ENCODE results near the gene CIDEB. TPM values are rescaled to one million over a fixed set of nuclear protein-coding genes. Genes with fewer than 3 reads are reported as not detected.
A peak's percentile ranks its signal among the peaks of the same experiment; 100 is the strongest.

CIDEB gene
- total and polyA plus RNA-seq, 2 of the 13 experiments (the other 11 are each of a cell fraction or from before 2014, with no cell fraction given) = 35.8 to 110 TPM

DNA sequence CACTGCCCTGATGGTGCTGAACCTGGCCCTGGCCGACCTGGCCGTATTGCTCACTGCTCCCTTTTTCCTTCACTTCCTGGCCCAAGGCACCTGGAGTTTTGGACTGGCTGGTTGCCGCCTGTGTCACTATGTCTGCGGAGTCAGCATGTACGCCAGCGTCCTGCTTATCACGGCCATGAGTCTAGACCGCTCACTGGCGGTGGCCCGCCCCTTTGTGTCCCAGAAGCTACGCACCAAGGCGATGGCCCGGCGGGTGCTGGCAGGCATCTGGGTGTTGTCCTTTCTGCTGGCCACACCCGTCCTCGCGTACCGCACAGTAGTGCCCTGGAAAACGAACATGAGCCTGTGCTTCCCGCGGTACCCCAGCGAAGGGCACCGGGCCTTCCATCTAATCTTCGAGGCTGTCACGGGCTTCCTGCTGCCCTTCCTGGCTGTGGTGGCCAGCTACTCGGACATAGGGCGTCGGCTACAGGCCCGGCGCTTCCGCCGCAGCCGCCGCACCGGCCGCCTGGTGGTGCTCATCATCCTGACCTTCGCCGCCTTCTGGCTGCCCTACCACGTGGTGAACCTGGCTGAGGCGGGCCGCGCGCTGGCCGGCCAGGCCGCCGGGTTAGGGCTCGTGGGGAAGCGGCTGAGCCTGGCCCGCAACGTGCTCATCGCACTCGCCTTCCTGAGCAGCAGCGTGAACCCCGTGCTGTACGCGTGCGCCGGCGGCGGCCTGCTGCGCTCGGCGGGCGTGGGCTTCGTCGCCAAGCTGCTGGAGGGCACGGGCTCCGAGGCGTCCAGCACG is 8.2 kb upstream of the CIDEB start (continued):
- no peak for TF ChIP-seq ZFP82 (CRISPR knock-in tag; IDR thresholded peaks at IDR 0.05; ENCODE audit: borderline replicate concordance)
- peak; percentile 79 for TF ChIP-seq KMT2B (CRISPR knock-in tag; IDR thresholded peaks at IDR 0.05)
- TF ChIP-seq, protein P1, sequence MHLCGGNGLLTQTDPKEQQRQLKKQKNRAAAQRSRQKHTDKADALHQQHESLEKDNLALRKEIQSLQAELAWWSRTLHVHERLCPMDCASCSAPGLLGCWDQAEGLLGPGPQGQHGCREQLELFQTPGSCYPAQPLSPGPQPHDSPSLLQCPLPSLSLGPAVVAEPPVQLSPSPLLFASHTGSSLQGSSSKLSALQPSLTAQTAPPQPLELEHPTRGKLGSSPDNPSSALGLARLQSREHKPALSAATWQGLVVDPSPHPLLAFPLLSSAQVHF (CRISPR knock-in tag; IDR thresholded peaks at IDR 0.05) = no peak
- TF ChIP-seq, protein P2, sequence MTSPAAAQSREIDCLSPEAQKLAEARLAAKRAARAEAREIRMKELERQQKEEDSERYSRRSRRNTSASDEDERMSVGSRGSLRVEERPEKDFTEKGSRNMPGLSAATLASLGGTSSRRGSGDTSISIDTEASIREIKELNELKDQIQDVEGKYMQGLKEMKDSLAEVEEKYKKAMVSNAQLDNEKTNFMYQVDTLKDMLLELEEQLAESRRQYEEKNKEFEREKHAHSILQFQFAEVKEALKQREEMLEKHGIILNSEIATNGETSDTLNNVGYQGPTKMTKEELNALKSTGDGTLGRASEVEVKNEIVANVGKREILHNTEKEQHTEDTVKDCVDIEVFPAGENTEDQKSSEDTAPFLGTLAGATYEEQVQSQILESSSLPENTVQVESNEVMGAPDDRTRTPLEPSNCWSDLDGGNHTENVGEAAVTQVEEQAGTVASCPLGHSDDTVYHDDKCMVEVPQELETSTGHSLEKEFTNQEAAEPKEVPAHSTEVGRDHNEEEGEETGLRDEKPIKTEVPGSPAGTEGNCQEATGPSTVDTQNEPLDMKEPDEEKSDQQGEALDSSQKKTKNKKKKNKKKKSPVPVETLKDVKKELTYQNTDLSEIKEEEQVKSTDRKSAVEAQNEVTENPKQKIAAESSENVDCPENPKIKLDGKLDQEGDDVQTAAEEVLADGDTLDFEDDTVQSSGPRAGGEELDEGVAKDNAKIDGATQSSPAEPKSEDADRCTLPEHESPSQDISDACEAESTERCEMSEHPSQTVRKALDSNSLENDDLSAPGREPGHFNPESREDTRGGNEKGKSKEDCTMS (CRISPR knock-in tag; conservative IDR thresholded peaks at IDR 0.05) = no peak
- peak; percentile 99 for TF ChIP-seq ZNF773 (CRISPR knock-in tag; IDR thresholded peaks at IDR 0.05; ENCODE audit: borderline replicate concordance)
- TF ChIP-seq, protein P3, sequence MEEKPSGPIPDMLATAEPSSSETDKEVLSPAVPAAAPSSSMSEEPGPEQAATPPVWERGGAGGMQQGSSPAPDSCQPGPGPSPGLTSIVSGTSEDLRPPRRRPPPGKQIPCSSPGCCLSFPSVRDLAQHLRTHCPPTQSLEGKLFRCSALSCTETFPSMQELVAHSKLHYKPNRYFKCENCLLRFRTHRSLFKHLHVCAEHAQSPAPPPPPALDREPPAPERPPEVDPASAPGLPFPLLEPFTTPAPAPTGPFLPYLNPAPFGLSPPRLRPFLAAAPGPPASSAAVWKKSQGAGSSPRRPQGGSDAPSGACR (CRISPR knock-in tag; IDR thresholded peaks at IDR 0.05) = no peak
- peak; percentile 95 for TF ChIP-seq ZNF256 (CRISPR knock-in tag; conservative IDR thresholded peaks at IDR 0.05)
- TF ChIP-seq ZNF879 (CRISPR knock-in tag; IDR thresholded peaks at IDR 0.05) = peak; percentile 98
- no peak for TF ChIP-seq ZNF30 (CRISPR knock-in tag; IDR thresholded peaks at IDR 0.05)
- TF ChIP-seq, protein P4, sequence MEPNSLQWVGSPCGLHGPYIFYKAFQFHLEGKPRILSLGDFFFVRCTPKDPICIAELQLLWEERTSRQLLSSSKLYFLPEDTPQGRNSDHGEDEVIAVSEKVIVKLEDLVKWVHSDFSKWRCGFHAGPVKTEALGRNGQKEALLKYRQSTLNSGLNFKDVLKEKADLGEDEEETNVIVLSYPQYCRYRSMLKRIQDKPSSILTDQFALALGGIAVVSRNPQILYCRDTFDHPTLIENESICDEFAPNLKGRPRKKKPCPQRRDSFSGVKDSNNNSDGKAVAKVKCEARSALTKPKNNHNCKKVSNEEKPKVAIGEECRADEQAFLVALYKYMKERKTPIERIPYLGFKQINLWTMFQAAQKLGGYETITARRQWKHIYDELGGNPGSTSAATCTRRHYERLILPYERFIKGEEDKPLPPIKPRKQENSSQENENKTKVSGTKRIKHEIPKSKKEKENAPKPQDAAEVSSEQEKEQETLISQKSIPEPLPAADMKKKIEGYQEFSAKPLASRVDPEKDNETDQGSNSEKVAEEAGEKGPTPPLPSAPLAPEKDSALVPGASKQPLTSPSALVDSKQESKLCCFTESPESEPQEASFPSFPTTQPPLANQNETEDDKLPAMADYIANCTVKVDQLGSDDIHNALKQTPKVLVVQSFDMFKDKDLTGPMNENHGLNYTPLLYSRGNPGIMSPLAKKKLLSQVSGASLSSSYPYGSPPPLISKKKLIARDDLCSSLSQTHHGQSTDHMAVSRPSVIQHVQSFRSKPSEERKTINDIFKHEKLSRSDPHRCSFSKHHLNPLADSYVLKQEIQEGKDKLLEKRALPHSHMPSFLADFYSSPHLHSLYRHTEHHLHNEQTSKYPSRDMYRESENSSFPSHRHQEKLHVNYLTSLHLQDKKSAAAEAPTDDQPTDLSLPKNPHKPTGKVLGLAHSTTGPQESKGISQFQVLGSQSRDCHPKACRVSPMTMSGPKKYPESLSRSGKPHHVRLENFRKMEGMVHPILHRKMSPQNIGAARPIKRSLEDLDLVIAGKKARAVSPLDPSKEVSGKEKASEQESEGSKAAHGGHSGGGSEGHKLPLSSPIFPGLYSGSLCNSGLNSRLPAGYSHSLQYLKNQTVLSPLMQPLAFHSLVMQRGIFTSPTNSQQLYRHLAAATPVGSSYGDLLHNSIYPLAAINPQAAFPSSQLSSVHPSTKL (CRISPR knock-in tag; IDR thresholded peaks at IDR 0.05) = peak; percentile 85
- TF ChIP-seq, protein P5, sequence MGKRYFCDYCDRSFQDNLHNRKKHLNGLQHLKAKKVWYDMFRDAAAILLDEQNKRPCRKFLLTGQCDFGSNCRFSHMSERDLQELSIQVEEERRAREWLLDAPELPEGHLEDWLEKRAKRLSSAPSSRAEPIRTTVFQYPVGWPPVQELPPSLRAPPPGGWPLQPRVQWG (CRISPR knock-in tag; IDR thresholded peaks at IDR 0.05; ENCODE audit: borderline replicate concordance, low read depth) = no peak; the same call in 1 of the 2 replicates
- TF ChIP-seq, protein P6, sequence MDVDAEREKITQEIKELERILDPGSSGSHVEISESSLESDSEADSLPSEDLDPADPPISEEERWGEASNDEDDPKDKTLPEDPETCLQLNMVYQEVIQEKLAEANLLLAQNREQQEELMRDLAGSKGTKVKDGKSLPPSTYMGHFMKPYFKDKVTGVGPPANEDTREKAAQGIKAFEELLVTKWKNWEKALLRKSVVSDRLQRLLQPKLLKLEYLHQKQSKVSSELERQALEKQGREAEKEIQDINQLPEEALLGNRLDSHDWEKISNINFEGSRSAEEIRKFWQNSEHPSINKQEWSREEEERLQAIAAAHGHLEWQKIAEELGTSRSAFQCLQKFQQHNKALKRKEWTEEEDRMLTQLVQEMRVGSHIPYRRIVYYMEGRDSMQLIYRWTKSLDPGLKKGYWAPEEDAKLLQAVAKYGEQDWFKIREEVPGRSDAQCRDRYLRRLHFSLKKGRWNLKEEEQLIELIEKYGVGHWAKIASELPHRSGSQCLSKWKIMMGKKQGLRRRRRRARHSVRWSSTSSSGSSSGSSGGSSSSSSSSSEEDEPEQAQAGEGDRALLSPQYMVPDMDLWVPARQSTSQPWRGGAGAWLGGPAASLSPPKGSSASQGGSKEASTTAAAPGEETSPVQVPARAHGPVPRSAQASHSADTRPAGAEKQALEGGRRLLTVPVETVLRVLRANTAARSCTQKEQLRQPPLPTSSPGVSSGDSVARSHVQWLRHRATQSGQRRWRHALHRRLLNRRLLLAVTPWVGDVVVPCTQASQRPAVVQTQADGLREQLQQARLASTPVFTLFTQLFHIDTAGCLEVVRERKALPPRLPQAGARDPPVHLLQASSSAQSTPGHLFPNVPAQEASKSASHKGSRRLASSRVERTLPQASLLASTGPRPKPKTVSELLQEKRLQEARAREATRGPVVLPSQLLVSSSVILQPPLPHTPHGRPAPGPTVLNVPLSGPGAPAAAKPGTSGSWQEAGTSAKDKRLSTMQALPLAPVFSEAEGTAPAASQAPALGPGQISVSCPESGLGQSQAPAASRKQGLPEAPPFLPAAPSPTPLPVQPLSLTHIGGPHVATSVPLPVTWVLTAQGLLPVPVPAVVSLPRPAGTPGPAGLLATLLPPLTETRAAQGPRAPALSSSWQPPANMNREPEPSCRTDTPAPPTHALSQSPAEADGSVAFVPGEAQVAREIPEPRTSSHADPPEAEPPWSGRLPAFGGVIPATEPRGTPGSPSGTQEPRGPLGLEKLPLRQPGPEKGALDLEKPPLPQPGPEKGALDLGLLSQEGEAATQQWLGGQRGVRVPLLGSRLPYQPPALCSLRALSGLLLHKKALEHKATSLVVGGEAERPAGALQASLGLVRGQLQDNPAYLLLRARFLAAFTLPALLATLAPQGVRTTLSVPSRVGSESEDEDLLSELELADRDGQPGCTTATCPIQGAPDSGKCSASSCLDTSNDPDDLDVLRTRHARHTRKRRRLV (CRISPR knock-in tag; IDR thresholded peaks at IDR 0.05) = peak; percentile 92; the same call in 1 of the 2 replicates
- TF ChIP-seq SRSF1 (optimal IDR thresholded peaks at IDR 0.05; ENCODE audit: low read depth, low read length) = peak; percentile 93
- peak; percentile 97 for TF ChIP-seq ZNF431 (CRISPR knock-in tag; IDR thresholded peaks at IDR 0.05; ENCODE audit: borderline replicate concordance, low read depth)
- peak; percentile 84; the same call in 1 of the 2 replicates for TF ChIP-seq DMAP1 (CRISPR knock-in tag; IDR thresholded peaks at IDR 0.05)

Measured in HepG2 (cell line).